CD4-positive, alpha-beta T cell treated with Interleukin-4 for 4 hours (primary cell): ENCODE measurements around the gene NCOA1.

Experiments used
- DNase-seq: peaks from one replicate; pipeline ENCODE4 v3.0.0-alpha.2; 2020

The NCOA1 gene

GRCh38 chr2:24711865-24712264, 220.8 kb downstream of the NCOA1 start:
- DNase-seq: no peak

GRCh38 chr2:24712296-24712695, 221.2 kb downstream of the NCOA1 start:
- no peak for DNase-seq

- DNase-seq: no peak
These were observed 226.4 kb downstream of the NCOA1 start for GRCh38 chr2:24717263-24717951.

- no peak for DNase-seq
These were observed 229.3 kb downstream of the NCOA1 start for GRCh38 chr2:24720310-24720709.

- no peak for DNase-seq
These were observed 230.4 kb downstream of the NCOA1 start for GRCh38 chr2:24721470-24721869.

GRCh38 chr2:24722141-24722790, 231.2 kb downstream of the NCOA1 start:
- no peak for DNase-seq

- no peak for DNase-seq
These were observed 232.1 kb downstream of the NCOA1 start for GRCh38 chr2:24723191-24723590.

- no peak for DNase-seq
These were observed 232.6 kb downstream of the NCOA1 start for GRCh38 chr2:24723665-24724064.

- DNase-seq: no peak
These were observed 233.2 kb downstream of the NCOA1 start for GRCh38 chr2:24724111-24724775.

- no peak for DNase-seq
These were observed 234.9 kb downstream of the NCOA1 start for GRCh38 chr2:24725956-24726355.

GRCh38 chr2:24730481-24730880, 239.4 kb downstream of the NCOA1 start:
- DNase-seq: no peak

- no peak for DNase-seq
These were observed 240.0 kb downstream of the NCOA1 start for GRCh38 chr2:24731040-24731439.

GRCh38 chr2:24731923-24732322, 240.9 kb downstream of the NCOA1 start:
- DNase-seq: no peak

- no peak for DNase-seq
These were observed 243.7 kb downstream of the NCOA1 start for GRCh38 chr2:24734741-24735140.

- peak; percentile 39 for DNase-seq
These were observed 248.4 kb downstream of the NCOA1 start for GRCh38 chr2:24739354-24740025.

- DNase-seq: no peak
These were observed 249.1 kb downstream of the NCOA1 start for GRCh38 chr2:24740142-24740541.

- no peak for DNase-seq
These were observed 251.7 kb downstream of the NCOA1 start for GRCh38 chr2:24742730-24743129.

GRCh38 chr2:24743924-24744323, 252.9 kb downstream of the NCOA1 start:
- peak; percentile 8 for DNase-seq

GRCh38 chr2:24744356-24744755, 253.3 kb downstream of the NCOA1 start:
- DNase-seq: no peak

- peak; percentile 6 for DNase-seq
These were observed 254.8 kb downstream of the NCOA1 start for GRCh38 chr2:24745825-24746224.

GRCh38 chr2:24747299-24747698, 256.2 kb downstream of the NCOA1 start:
- DNase-seq: no peak

- no peak for DNase-seq
These were observed 258.1 kb downstream of the NCOA1 start for GRCh38 chr2:24749069-24749691.
